GM19023 (cell line): Measurements from ENCODE around the gene ARID5A.
"Not testable (repeated sequence)": the region's sequence is repeated elsewhere in the genome, so short reads cannot be mapped to it uniquely, and the experiment has no call there.

Source experiments
- ATAC-seq: cut with Tn5 transposase; IDR thresholded peaks from one replicate; pipeline ENCODE4 v1.9.1; 2021; ENCODE audit warnings: mild to moderate bottlenecking, moderate library complexity; ENCODE audit not compliant: unreplicated experiment

The ARID5A gene

GRCh38 chr2:96553957-96554292 is 17.4 kb downstream of the ARID5A start:
- not testable (repeated sequence) for ATAC-seq

GRCh38 chr2:96554293-96555145 is 18.0 kb downstream of the ARID5A start:
- ATAC-seq, result no peak

GRCh38 chr2:96555146-96555610 is 18.6 kb downstream of the ARID5A start:
- no peak for ATAC-seq

- ATAC-seq, result no peak
These were observed 20.1 kb downstream of the ARID5A start for GRCh38 chr2:96556441-96557330.

GRCh38 chr2:96557421-96557820 is 20.9 kb downstream of the ARID5A start:
- ATAC-seq, result not testable (repeated sequence)

GRCh38 chr2:96558061-96558460 is 21.5 kb downstream of the ARID5A start:
- no peak for ATAC-seq

- no peak for ATAC-seq
These were observed 21.9 kb downstream of the ARID5A start for GRCh38 chr2:96558485-96558884.

- no peak for ATAC-seq
These were observed 27.5 kb downstream of the ARID5A start for GRCh38 chr2:96564026-96564425.

GRCh38 chr2:96564563-96564962 is 28.0 kb downstream of the ARID5A start:
- no peak for ATAC-seq

GRCh38 chr2:96565111-96565510 is 28.6 kb downstream of the ARID5A start:
- no peak for ATAC-seq

- no peak for ATAC-seq
These were observed 31.5 kb downstream of the ARID5A start for GRCh38 chr2:96568094-96568493.

GRCh38 chr2:96574364-96574763 is 37.8 kb downstream of the ARID5A start:
- ATAC-seq, result no peak

- ATAC-seq, result no peak
These were observed 39.4 kb downstream of the ARID5A start for GRCh38 chr2:96575785-96576456.

GRCh38 chr2:96577501-96577900 is 40.9 kb downstream of the ARID5A start:
- no peak for ATAC-seq

GRCh38 chr2:96578731-96579130 is 42.2 kb downstream of the ARID5A start:
- no peak for ATAC-seq

- no peak for ATAC-seq
These were observed 42.9 kb downstream of the ARID5A start for GRCh38 chr2:96579422-96579821.

GRCh38 chr2:96580771-96581170 is 44.2 kb downstream of the ARID5A start:
- ATAC-seq, result no peak

GRCh38 chr2:96584017-96584416 is 47.5 kb downstream of the ARID5A start:
- no peak for ATAC-seq

- no peak for ATAC-seq
These were observed 51.3 kb downstream of the ARID5A start for GRCh38 chr2:96587843-96588242.

- no peak for ATAC-seq
These were observed 54.5 kb downstream of the ARID5A start for GRCh38 chr2:96591054-96591453.

GRCh38 chr2:96591494-96591893 is 54.9 kb downstream of the ARID5A start:
- ATAC-seq, result no peak
